ENCODE results near the gene BTN1A1.

- TF ChIP-seq CTCF (IDR thresholded peaks at IDR 0.05) (no peak), EZH2 (IDR thresholded peaks at IDR 0.05; ENCODE audit: borderline replicate concordance, insufficient read depth, low read depth, low read length, poor library complexity, severe bottlenecking) (no peak)
These were observed 39.0 kb downstream of the BTN1A1 start for GRCh38 chr6:26539071-26539615.

Measured in B cell (primary cell).